OCI-M2 (cell line): ENCODE data around the gene CDK12.
"Not testable (repeated sequence)": the region's sequence is repeated elsewhere in the genome, so short reads cannot be mapped to it uniquely, and the experiment has no call there.

ENCODE experiments used
- DNase-seq: peaks from one replicate; lab custom pipeline; 2025; ENCODE audit not compliant: unreplicated experiment; lab: John Stamatoyannopoulos, UW

The CDK12 gene

GRCh38 chr17:39461113-39461925 lies at the start of gene CDK12:
Gene CDK12 (plus strand): TSS chr17:39461486. CDS start chr17:39462072, 586 bp downstream.
- peak; percentile 86 for DNase-seq

- DNase-seq = no peak
Observed at GRCh38 chr17:39416141-39416540, 45.1 kb upstream of the CDK12 start.

GRCh38 chr17:39429600-39429999 lies 31.7 kb upstream of the CDK12 start:
- DNase-seq = no peak

GRCh38 chr17:39439868-39440267 lies 21.4 kb upstream of the CDK12 start:
- not testable (repeated sequence) for DNase-seq

GRCh38 chr17:39443326-39443725 lies 18.0 kb upstream of the CDK12 start:
- DNase-seq = no peak

GRCh38 chr17:39447561-39447960 lies 13.7 kb upstream of the CDK12 start:
- DNase-seq = no peak

GRCh38 chr17:39450051-39450450 lies 11.2 kb upstream of the CDK12 start:
- no peak for DNase-seq

- DNase-seq = peak; percentile 88
Observed at GRCh38 chr17:39450847-39451581, 10.3 kb upstream of the CDK12 start, which contains the start of gene MED1. Gene MED1 (minus strand): TSS chr17:39451263. CDS start chr17:39451062, 201 bp downstream.

GRCh38 chr17:39455919-39456318 lies 5.4 kb upstream of the CDK12 start:
- DNase-seq = no peak

- DNase-seq = no peak
Observed at GRCh38 chr17:39461926-39462569, 762 bp downstream of the CDK12 start.

GRCh38 chr17:39462631-39463375 lies 1.5 kb downstream of the CDK12 start:
- DNase-seq = no peak

GRCh38 chr17:39464639-39465181 lies 3.4 kb downstream of the CDK12 start:
- DNase-seq = not testable (repeated sequence)

- DNase-seq = not testable (repeated sequence)
Observed at GRCh38 chr17:39468610-39469009, 7.3 kb downstream of the CDK12 start.

- DNase-seq = no peak
Observed at GRCh38 chr17:39473310-39473709, 12.0 kb downstream of the CDK12 start.

GRCh38 chr17:39479631-39480030 lies 18.3 kb downstream of the CDK12 start:
- DNase-seq = not testable (repeated sequence)

GRCh38 chr17:39483506-39483905 lies 22.2 kb downstream of the CDK12 start:
- DNase-seq = no peak

GRCh38 chr17:39484178-39484577 lies 22.9 kb downstream of the CDK12 start:
- no peak for DNase-seq

- DNase-seq = no peak
Observed at GRCh38 chr17:39485555-39485954, 24.3 kb downstream of the CDK12 start.

GRCh38 chr17:39486242-39486641 lies 25.0 kb downstream of the CDK12 start:
- DNase-seq = no peak

GRCh38 chr17:39487490-39487889 lies 26.2 kb downstream of the CDK12 start:
- DNase-seq = not testable (repeated sequence)

GRCh38 chr17:39487946-39488345 lies 26.7 kb downstream of the CDK12 start:
- no peak for DNase-seq
